ENCODE measurements around the gene GGCT. TPM values are rescaled to one million over a fixed set of nuclear protein-coding genes. Genes with fewer than 3 reads are reported as not detected.

GGCT gene
- total and polyA plus RNA-seq, 2 of the 8 experiments (the other 6 are each of a cell fraction or from before 2014, with no cell fraction given): 50.0 to 129 TPM

DNA sequence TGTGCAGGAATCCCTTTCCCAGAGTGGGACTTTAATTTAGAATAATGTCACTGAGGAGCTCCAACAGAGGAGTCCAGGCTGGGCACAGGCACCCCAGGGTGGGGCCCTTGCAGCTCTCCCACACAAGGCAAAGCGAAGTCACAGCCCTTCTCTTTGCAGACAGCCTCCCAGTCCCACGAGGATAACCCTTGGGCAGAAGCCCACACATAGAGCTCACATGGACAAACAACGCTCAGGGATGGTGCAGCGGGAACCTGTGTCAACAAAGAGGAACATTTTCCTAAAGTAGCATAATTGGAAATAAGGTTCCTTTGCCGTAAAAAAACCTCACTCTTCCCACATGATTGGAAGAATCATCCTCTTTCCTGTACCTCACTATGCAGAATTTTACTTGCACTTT, 29.3 kb upstream of the GGCT start (continued):
- TF ChIP-seq, protein P1, sequence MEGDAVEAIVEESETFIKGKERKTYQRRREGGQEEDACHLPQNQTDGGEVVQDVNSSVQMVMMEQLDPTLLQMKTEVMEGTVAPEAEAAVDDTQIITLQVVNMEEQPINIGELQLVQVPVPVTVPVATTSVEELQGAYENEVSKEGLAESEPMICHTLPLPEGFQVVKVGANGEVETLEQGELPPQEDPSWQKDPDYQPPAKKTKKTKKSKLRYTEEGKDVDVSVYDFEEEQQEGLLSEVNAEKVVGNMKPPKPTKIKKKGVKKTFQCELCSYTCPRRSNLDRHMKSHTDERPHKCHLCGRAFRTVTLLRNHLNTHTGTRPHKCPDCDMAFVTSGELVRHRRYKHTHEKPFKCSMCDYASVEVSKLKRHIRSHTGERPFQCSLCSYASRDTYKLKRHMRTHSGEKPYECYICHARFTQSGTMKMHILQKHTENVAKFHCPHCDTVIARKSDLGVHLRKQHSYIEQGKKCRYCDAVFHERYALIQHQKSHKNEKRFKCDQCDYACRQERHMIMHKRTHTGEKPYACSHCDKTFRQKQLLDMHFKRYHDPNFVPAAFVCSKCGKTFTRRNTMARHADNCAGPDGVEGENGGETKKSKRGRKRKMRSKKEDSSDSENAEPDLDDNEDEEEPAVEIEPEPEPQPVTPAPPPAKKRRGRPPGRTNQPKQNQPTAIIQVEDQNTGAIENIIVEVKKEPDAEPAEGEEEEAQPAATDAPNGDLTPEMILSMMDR (IDR thresholded peaks at IDR 0.05; ENCODE audit: control extremely low read depth in 1 of 3, insufficient read depth in 1 of 3, low read depth in 1 of 3, low read length in 3 of 3): no peak
- TF ChIP-seq HDAC2 (IDR thresholded peaks at IDR 0.05; ENCODE audit: borderline replicate concordance in 1 of 2, low read depth in 2 of 2, low read length in 2 of 2): no peak
- TF ChIP-seq KDM1A (IDR thresholded peaks at IDR 0.05; ENCODE audit: borderline replicate concordance, low read length): no peak
- no peak for TF ChIP-seq TAF1 (IDR thresholded peaks at IDR 0.05; ENCODE audit: low read depth, low read length)
- TF ChIP-seq RNF2 (IDR thresholded peaks at IDR 0.05; ENCODE audit: borderline replicate concordance, low read depth, low read length, missing control alignments, poor library complexity, severe bottlenecking): no peak

All from H1 (cell line).